ENCODE measurements around the gene KPNA5.
"Not testable (repeated sequence)": the region's sequence is repeated elsewhere in the genome, so short reads cannot be mapped to it uniquely, and the experiment has no call there.

KPNA5 gene

DNA sequence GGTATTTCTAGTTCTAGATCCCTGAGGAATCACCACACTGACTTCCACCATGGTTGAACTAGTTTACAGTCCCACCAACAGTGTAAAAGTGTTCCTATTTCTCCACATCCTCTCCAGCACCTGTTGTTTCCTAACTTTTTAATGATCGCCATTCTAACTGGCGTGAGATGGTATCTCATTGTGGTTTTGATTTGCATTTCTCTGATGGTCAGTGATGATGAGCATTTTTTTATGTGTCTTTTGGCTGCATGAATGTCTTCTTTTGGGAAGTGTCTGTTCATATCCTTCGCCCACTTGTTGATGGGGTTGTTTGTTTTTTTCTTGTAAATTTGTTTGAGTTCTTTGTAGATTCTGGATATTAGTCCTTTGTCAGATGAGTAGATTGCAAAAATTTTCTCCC lies 12.3 kb downstream of the KPNA5 start:
- not testable (repeated sequence) for H3K27ac ChIP-seq (ENCODE audit: low read depth, low read length); H3K79me1 ChIP-seq (ENCODE audit: low read length); H3K18ac ChIP-seq (ENCODE audit: low read length); H2BK12ac ChIP-seq (ENCODE audit: low read length); H4K12ac ChIP-seq (ENCODE audit: low read depth, low read length); H3K79me2 ChIP-seq (ENCODE audit: control insufficient read depth, insufficient read depth, low read length, poor library complexity); H2BK120ac ChIP-seq (ENCODE audit: insufficient read depth, low read length, poor library complexity); H3K14ac ChIP-seq (ENCODE audit: low read length); H3K27me3 ChIP-seq (ENCODE audit: insufficient read depth, low read length); H3K9me3 ChIP-seq (ENCODE audit: insufficient read depth, low read depth, low read length); H3K4me2 ChIP-seq (ENCODE audit: low read length); H3K4ac ChIP-seq (ENCODE audit: low read depth, low read length); H3K36me3 ChIP-seq (ENCODE audit: control insufficient read depth in 1 of 2, insufficient read depth in 2 of 2, low read length in 2 of 2); H3K4me1 ChIP-seq (ENCODE audit: control insufficient read depth in 1 of 2, insufficient read depth in 2 of 2, low read length in 2 of 2); H4K91ac ChIP-seq (ENCODE audit: low read depth, low read length); H2AFZ ChIP-seq (ENCODE audit: insufficient read depth, low read length, poor library complexity); H3K4me3 ChIP-seq (ENCODE audit: low read depth, low read length); DNase-seq; H4K8ac ChIP-seq (ENCODE audit: low read depth, low read length); H3K9ac ChIP-seq (ENCODE audit: low read length); H2BK5ac ChIP-seq (ENCODE audit: low read depth, low read length, poor library complexity); H2AK5ac ChIP-seq (ENCODE audit: low read length); H3K23ac ChIP-seq (ENCODE audit: low read length)
- WGBS (ENCODE audit: extremely low coverage, insufficient coverage, insufficient read length), result no CpG with 5 or more reads among the region's 3 CpGs

DNA sequence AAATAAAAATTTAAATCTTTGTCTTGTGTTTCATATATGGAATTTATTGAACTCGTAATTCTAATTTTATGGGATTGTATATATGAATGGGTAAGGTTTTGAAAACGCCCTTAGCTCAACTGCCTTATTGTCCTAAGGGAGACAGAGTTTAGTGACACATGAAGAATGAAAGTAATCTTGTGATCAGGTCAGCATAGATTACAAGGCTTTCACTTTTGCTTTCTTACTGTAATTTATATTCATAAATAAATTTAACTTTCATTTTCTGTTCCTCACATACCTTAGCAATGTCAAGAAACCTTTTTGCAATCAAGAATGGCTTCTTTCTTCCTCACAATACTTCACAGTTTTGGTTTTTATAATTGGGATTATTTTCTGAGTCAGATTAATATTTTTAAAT lies 14.4 kb downstream of the KPNA5 start:
- Histone ChIP-seq H3K27ac (ENCODE audit: low read depth, low read length) (no peak overlapping the region), H3K9ac (ENCODE audit: low read length) (no peak overlapping the region), H3K4me2 (ENCODE audit: low read length) (no peak overlapping the region), H4K91ac (ENCODE audit: low read depth, low read length) (no peak overlapping the region), H3K4me1 (ENCODE audit: control insufficient read depth in 1 of 2, insufficient read depth in 2 of 2, low read length in 2 of 2) (no peaks in the 10 kb centered on the region), H3K4ac (ENCODE audit: low read depth, low read length) (no peak overlapping the region), H3K14ac (ENCODE audit: low read length) (no peak overlapping the region), H4K8ac (ENCODE audit: low read depth, low read length) (no peak overlapping the region), H3K4me3 (ENCODE audit: low read depth, low read length) (no peak overlapping the region), H3K79me2 (ENCODE audit: control insufficient read depth, insufficient read depth, low read length, poor library complexity) (no peaks in the 10 kb centered on the region), H2AFZ (ENCODE audit: insufficient read depth, low read length, poor library complexity) (no peak overlapping the region), H3K18ac (ENCODE audit: low read length) (no peak overlapping the region), H2BK120ac (ENCODE audit: insufficient read depth, low read length, poor library complexity) (no peak overlapping the region), H3K23ac (ENCODE audit: low read length) (no peak overlapping the region), H3K79me1 (ENCODE audit: low read length) (no peaks in the 10 kb centered on the region), H2BK5ac (ENCODE audit: low read depth, low read length, poor library complexity) (no peak overlapping the region), H3K27me3 (ENCODE audit: insufficient read depth, low read length) (no peaks in the 10 kb centered on the region), H4K12ac (ENCODE audit: low read depth, low read length) (no peak overlapping the region), H3K36me3 (ENCODE audit: control insufficient read depth in 1 of 2, insufficient read depth in 2 of 2, low read length in 2 of 2) (no peaks in the 10 kb centered on the region), H2BK12ac (ENCODE audit: low read length) (no peak overlapping the region), H2AK5ac (ENCODE audit: low read length) (no peak overlapping the region), H3K9me3 (ENCODE audit: insufficient read depth, low read depth, low read length) (peaks cover 3% of the 10 kb centered on the region)
- no CpG with 5 or more reads among the region's 2 CpGs for WGBS (ENCODE audit: extremely low coverage, insufficient coverage, insufficient read length)
- DNase-seq, result no peak

DNA sequence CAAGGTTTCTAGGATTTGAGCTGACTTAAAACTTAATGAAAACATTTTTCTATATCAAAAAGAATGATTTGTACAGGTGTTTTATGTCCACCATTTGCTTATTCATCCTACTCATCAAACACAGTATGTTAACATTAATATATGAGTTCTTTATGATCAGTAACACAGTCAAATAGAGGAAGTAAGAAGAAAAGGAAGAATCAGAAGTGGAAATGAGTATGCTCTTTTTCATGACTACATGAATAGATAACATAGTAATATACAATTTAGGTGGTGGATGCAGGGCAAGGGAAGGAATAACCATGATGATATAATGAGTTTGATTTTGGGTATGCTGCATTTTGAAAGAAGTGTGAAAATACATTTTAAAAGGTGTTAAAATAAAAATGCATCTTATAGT lies 16.5 kb downstream of the KPNA5 start:
- Histone ChIP-seq H3K4me1 (ENCODE audit: control insufficient read depth in 1 of 2, insufficient read depth in 2 of 2, low read length in 2 of 2) (no peaks in the 10 kb centered on the region), H4K91ac (ENCODE audit: low read depth, low read length) (no peak overlapping the region), H4K8ac (ENCODE audit: low read depth, low read length) (no peak overlapping the region), H3K27ac (ENCODE audit: low read depth, low read length) (no peak overlapping the region), H3K4me3 (ENCODE audit: low read depth, low read length) (no peak overlapping the region), H2AK5ac (ENCODE audit: low read length) (no peak overlapping the region), H3K79me1 (ENCODE audit: low read length) (no peaks in the 10 kb centered on the region), H2BK120ac (ENCODE audit: insufficient read depth, low read length, poor library complexity) (no peak overlapping the region), H3K36me3 (ENCODE audit: control insufficient read depth in 1 of 2, insufficient read depth in 2 of 2, low read length in 2 of 2) (no peaks in the 10 kb centered on the region), H2AFZ (ENCODE audit: insufficient read depth, low read length, poor library complexity) (no peak overlapping the region), H2BK5ac (ENCODE audit: low read depth, low read length, poor library complexity) (no peak overlapping the region), H3K9me3 (ENCODE audit: insufficient read depth, low read depth, low read length) (peaks cover 3% of the 10 kb centered on the region), H4K12ac (ENCODE audit: low read depth, low read length) (no peak overlapping the region), H2BK12ac (ENCODE audit: low read length) (no peak overlapping the region), H3K9ac (ENCODE audit: low read length) (no peak overlapping the region), H3K18ac (ENCODE audit: low read length) (no peak overlapping the region), H3K23ac (ENCODE audit: low read length) (no peak overlapping the region), H3K14ac (ENCODE audit: low read length) (no peak overlapping the region), H3K4ac (ENCODE audit: low read depth, low read length) (no peak overlapping the region), H3K79me2 (ENCODE audit: control insufficient read depth, insufficient read depth, low read length, poor library complexity) (no peaks in the 10 kb centered on the region), H3K4me2 (ENCODE audit: low read length) (no peak overlapping the region), H3K27me3 (ENCODE audit: insufficient read depth, low read length) (no peaks in the 10 kb centered on the region)
- DNase-seq, result no peak

DNA sequence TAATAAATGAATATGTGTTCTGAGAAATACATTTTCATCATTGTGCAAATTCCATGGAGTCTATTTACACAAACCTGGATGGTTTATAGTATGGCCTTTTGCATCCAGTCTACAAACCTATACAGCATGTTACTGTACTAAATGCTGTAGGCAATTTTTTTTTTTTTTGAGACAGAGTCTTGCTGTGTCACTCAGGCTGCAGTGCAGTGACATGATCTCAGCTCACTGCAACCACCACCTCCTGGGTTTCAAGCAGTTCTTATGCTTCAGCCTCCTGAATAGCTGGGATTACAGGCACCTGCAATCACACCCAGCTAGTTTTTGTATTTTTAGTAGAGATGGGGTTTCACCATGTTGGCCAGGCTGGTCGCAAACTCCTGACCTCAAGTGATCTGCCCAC lies 22.9 kb downstream of the KPNA5 start:
- H3K18ac ChIP-seq (ENCODE audit: low read length); H4K91ac ChIP-seq (ENCODE audit: low read depth, low read length); H2BK5ac ChIP-seq (ENCODE audit: low read depth, low read length, poor library complexity); DNase-seq; H3K9me3 ChIP-seq (ENCODE audit: insufficient read depth, low read depth, low read length); H2AFZ ChIP-seq (ENCODE audit: insufficient read depth, low read length, poor library complexity); H3K36me3 ChIP-seq (ENCODE audit: control insufficient read depth in 1 of 2, insufficient read depth in 2 of 2, low read length in 2 of 2); H2BK120ac ChIP-seq (ENCODE audit: insufficient read depth, low read length, poor library complexity); H3K79me2 ChIP-seq (ENCODE audit: control insufficient read depth, insufficient read depth, low read length, poor library complexity); H4K12ac ChIP-seq (ENCODE audit: low read depth, low read length); H3K9ac ChIP-seq (ENCODE audit: low read length); H3K23ac ChIP-seq (ENCODE audit: low read length); H3K27ac ChIP-seq (ENCODE audit: low read depth, low read length); H3K79me1 ChIP-seq (ENCODE audit: low read length); H3K4ac ChIP-seq (ENCODE audit: low read depth, low read length); H4K8ac ChIP-seq (ENCODE audit: low read depth, low read length); H2AK5ac ChIP-seq (ENCODE audit: low read length); H3K27me3 ChIP-seq (ENCODE audit: insufficient read depth, low read length); H3K4me1 ChIP-seq (ENCODE audit: control insufficient read depth in 1 of 2, insufficient read depth in 2 of 2, low read length in 2 of 2); H2BK12ac ChIP-seq (ENCODE audit: low read length); H3K14ac ChIP-seq (ENCODE audit: low read length); H3K4me2 ChIP-seq (ENCODE audit: low read length); H3K4me3 ChIP-seq (ENCODE audit: low read depth, low read length): not testable (repeated sequence)
- WGBS (ENCODE audit: extremely low coverage, insufficient coverage, insufficient read length), result no CpG with 5 or more reads among the region's 1 CpG

DNA sequence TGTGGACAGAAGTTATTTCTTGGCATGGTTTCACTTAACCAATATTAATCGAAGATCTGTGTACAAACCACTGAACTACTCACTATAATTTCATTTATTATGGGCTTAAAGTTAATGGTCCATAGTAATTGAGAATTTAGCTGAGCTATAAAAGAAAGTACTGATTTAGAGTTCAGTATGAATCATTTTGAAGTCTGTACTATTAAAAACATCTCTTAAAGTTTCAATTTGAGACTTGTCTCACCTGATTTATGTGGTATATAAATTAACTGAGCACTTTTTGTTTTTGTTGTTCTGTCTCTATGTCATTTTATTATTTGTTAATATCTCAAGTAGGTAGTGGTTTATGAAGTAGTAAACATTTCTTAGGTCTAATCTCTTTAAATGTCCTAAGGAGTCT lies 24.9 kb downstream of the KPNA5 start:
- no peak overlapping the region for H2BK12ac ChIP-seq (ENCODE audit: low read length)
- H2BK120ac ChIP-seq (ENCODE audit: insufficient read depth, low read length, poor library complexity), result no peak overlapping the region
- H3K27ac ChIP-seq (ENCODE audit: low read depth, low read length), result no peak overlapping the region
- H4K8ac ChIP-seq (ENCODE audit: low read depth, low read length), result no peak overlapping the region
- no peaks in the 10 kb centered on the region for H3K79me2 ChIP-seq (ENCODE audit: control insufficient read depth, insufficient read depth, low read length, poor library complexity)
- no peak overlapping the region for H4K91ac ChIP-seq (ENCODE audit: low read depth, low read length)
- H3K9ac ChIP-seq (ENCODE audit: low read length), result no peak overlapping the region
- H3K9me3 ChIP-seq (ENCODE audit: insufficient read depth, low read depth, low read length), result no peaks in the 10 kb centered on the region
- no peak for DNase-seq
- no peaks in the 10 kb centered on the region for H3K79me1 ChIP-seq (ENCODE audit: low read length)
- WGBS (ENCODE audit: extremely low coverage, insufficient coverage, insufficient read length), result no CpG with 5 or more reads among the region's 1 CpG
- no peak overlapping the region for H3K4me2 ChIP-seq (ENCODE audit: low read length)
- H3K14ac ChIP-seq (ENCODE audit: low read length), result no peak overlapping the region
- H3K36me3 ChIP-seq (ENCODE audit: control insufficient read depth in 1 of 2, insufficient read depth in 2 of 2, low read length in 2 of 2), result peaks cover 2 to 3% of the 10 kb centered on the region in 2 experiments
- no peak overlapping the region for H2AK5ac ChIP-seq (ENCODE audit: low read length)
- no peak overlapping the region for H3K4ac ChIP-seq (ENCODE audit: low read depth, low read length)
- H4K12ac ChIP-seq (ENCODE audit: low read depth, low read length), result no peak overlapping the region
- H3K27me3 ChIP-seq (ENCODE audit: insufficient read depth, low read length), result no peaks in the 10 kb centered on the region
- H3K4me3 ChIP-seq (ENCODE audit: low read depth, low read length), result no peak overlapping the region
- H2AFZ ChIP-seq (ENCODE audit: insufficient read depth, low read length, poor library complexity), result no peak overlapping the region
- no peak overlapping the region for H3K18ac ChIP-seq (ENCODE audit: low read length)
- H3K23ac ChIP-seq (ENCODE audit: low read length), result no peak overlapping the region
- no peak overlapping the region for H2BK5ac ChIP-seq (ENCODE audit: low read depth, low read length, poor library complexity)
- H3K4me1 ChIP-seq (ENCODE audit: control insufficient read depth in 1 of 2, insufficient read depth in 2 of 2, low read length in 2 of 2), result no peaks in the 10 kb centered on the region
